ENCODE measurements around the gene PRICKLE2.

- no peak for TF ChIP-seq CTCF (IDR thresholded peaks at IDR 0.05)
- no peak for TF ChIP-seq ZFX (IDR thresholded peaks at IDR 0.05; ENCODE audit: borderline replicate concordance)
Measured at GRCh38 chr3:64131725-64132469, 93.4 kb downstream of the PRICKLE2 start.
